HL-60 (cell line): ENCODE measurements around the gene HCFC1R1.

ENCODE experiments used
- DNase-seq, 2 experiments: peaks; one replicate each; pipeline ENCODE4 v3.0.0-alpha.2; 2010 to 2020; ENCODE audit warnings: low read depth in 1 of 2, low spot score in 1 of 2
- H3K27ac ChIP-seq: fragments of 250-450 bp; sonication (Bioruptor Pico); replicated peaks from 2 replicates; pipeline ENCODE4 v1.5.1; 2020; ENCODE audit warnings: mild to moderate bottlenecking, moderate library complexity
- H3K27me3 ChIP-seq: fragments of 250-450 bp; sonication (Bioruptor Pico); 2 replicates; pipeline ENCODE4 v1.5.1; 2021; ENCODE audit warnings: mild to moderate bottlenecking, moderate library complexity; ENCODE audit not compliant: insufficient read depth, poor library complexity, severe bottlenecking
- H3K4me3 ChIP-seq: replicated peaks from 2 replicates; pipeline ENCODE4 v1.5.1; 2011; ENCODE audit warnings: mild to moderate bottlenecking, control low read depth, low read length; ENCODE audit not compliant: insufficient read depth
- GABPA ChIP-seq: IDR thresholded peaks from 2 replicates; pipeline ENCODE4 v1.6.1; 2012; ENCODE audit warnings: low read depth
- POLR2AphosphoS5 ChIP-seq: IDR thresholded peaks from 2 replicates; pipeline ENCODE4 v1.6.1; 2012; ENCODE audit warnings: low read depth
- REST ChIP-seq: IDR thresholded peaks from 2 replicates; pipeline ENCODE4 v1.6.1; 2012; ENCODE audit warnings: low read depth; ENCODE audit not compliant: insufficient replicate concordance
- SPI1 ChIP-seq: IDR thresholded peaks from 2 replicates; pipeline ENCODE4 v1.6.1; 2012; ENCODE audit warnings: low read depth, mild to moderate bottlenecking, borderline replicate concordance
- TF ChIP-seq, protein P1 (sequence below): IDR thresholded peaks from one replicate; pipeline ENCODE4 v1.5.1; 2011; ENCODE audit warnings: low read length, control low read depth, inconsistent platforms; ENCODE audit not compliant: insufficient read depth

HCFC1R1 gene

DNA sequence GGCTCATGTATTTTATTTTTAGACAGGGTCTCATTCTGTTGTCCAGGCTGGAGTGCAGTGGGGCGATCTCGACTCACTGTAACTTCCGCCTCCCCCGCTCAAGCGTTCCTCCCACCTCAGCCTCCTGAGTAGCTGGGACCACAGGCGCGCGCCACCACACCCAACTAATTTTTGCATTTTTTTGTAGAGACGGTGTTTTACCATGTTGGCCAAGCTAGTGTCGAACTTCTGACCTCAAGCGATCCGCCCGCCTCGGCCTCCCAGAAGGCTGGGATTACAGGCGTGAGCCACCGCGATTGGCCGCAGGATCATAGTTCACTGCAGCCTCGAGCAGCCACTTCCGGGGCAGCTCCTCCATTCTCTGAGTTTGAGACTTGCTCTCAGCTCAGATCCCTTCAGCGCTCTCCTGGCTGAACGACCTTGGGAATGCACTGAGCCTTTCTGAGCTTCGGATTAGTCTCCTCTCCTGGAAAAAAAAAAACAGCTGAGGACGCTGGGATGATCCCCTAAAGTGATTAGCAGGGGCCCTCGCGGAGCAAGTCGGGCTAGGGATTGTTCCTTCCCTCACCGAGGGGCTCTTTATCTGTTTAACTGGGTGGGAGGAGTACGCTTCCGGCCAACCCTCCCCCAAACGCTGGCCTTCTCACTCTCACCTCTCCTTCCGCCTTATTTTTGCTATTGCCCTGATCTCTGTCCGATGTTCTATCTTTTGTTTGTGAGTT, 42.4 kb downstream of the HCFC1R1 start:
- Histone ChIP-seq H3K27me3 (no peaks in the 10 kb centered on the region), H3K27ac (peak overlapping the region; percentile 88), H3K4me3 (no peak overlapping the region; the same call in 1 of the 2 replicates)
- TF ChIP-seq POLR2AphosphoS5: no peak
- no peak for TF ChIP-seq REST
- TF ChIP-seq GABPA: no peak
- TF ChIP-seq, protein P1, sequence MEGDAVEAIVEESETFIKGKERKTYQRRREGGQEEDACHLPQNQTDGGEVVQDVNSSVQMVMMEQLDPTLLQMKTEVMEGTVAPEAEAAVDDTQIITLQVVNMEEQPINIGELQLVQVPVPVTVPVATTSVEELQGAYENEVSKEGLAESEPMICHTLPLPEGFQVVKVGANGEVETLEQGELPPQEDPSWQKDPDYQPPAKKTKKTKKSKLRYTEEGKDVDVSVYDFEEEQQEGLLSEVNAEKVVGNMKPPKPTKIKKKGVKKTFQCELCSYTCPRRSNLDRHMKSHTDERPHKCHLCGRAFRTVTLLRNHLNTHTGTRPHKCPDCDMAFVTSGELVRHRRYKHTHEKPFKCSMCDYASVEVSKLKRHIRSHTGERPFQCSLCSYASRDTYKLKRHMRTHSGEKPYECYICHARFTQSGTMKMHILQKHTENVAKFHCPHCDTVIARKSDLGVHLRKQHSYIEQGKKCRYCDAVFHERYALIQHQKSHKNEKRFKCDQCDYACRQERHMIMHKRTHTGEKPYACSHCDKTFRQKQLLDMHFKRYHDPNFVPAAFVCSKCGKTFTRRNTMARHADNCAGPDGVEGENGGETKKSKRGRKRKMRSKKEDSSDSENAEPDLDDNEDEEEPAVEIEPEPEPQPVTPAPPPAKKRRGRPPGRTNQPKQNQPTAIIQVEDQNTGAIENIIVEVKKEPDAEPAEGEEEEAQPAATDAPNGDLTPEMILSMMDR: no peak
- no peak for TF ChIP-seq SPI1
- no peak for DNase-seq

- H3K27ac ChIP-seq: peak within 1 kb of the TSS; percentile 88
- no peak for TF ChIP-seq SPI1
- peak; percentile 28 for TF ChIP-seq REST
- TF ChIP-seq POLR2AphosphoS5: peak; percentile 92
- no peak for TF ChIP-seq GABPA
- TF ChIP-seq, protein P1: no peak
- H3K27me3 ChIP-seq: no peaks in the 10 kb centered on the region
- peak; percentile 88 to 92 for DNase-seq
- peak within 1 kb of the TSS; percentile 85 for H3K4me3 ChIP-seq
Observed at GRCh38 chr16:2980227-2981176, 43.2 kb downstream of the HCFC1R1 start, which contains the start of gene PKMYT1. Gene PKMYT1 (minus strand): TSS chr16:2980446. CDS start chr16:2979657, 789 bp downstream.

DNA sequence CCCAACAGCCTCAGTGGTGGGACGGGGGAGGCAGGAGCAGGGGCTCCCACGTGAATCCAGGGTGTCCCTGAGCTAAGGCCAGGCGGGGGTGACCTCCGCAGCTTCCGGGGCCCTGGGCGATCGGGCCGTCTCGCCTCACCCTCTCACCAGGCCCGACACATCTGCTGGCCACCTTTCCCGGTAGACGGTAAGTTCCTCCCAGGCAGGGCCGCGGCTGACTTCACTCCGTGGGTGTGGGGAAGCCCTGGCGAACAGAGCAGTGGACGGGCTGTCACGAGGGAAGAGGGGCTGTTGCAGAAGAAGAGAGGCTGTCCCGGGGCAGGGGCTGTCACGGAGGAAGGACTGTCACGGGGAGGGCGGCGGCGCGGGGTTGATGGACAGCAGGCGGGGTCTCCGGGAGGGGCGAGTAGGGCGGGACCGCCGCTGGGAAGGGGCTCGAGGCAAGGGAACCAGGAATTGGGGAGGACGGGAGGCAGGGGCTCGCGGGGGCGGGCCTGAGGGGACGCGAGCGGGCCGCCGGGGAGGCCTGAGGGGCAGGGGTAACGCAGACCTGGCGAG, 44.0 kb downstream of the HCFC1R1 start:
- peak in 1 of 2 experiments; percentile 52 for DNase-seq
- H3K27ac ChIP-seq: peak overlapping the region; percentile 88
- peak overlapping the region; percentile 85 for H3K4me3 ChIP-seq
- H3K27me3 ChIP-seq: no peaks in the 10 kb centered on the region
- TF ChIP-seq REST: no peak
- TF ChIP-seq GABPA: no peak
- no peak for TF ChIP-seq SPI1
- TF ChIP-seq POLR2AphosphoS5: no peak
- TF ChIP-seq, protein P1: no peak
